ENCODE measurements around the gene CRYGB.
"Not testable (repeated sequence)": the region's sequence is repeated elsewhere in the genome, so short reads cannot be mapped to it uniquely, and the experiment has no call there.

The CRYGB gene

DNA sequence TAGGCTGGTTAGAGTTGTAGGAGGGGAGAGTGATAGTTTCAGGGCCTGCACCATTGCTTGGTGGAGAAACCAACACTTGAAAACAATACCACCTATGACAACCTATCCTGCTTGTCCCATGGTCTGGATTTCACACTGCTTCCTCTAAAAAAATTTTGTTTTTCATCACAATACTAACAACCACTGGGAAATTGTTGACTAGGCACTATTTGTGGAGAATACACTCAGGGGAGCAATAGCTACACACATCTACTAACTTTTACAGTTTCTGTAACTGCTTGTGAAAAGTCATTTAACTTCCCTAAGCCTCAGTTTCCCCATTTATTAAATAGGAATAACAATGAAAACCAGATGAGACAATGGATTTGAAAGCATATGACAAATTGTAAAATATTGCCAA is 4.1 kb upstream of the CRYGB start:
- no peak for DNase-seq (ENCODE audit: low read depth in 2 of 2)

DNA sequence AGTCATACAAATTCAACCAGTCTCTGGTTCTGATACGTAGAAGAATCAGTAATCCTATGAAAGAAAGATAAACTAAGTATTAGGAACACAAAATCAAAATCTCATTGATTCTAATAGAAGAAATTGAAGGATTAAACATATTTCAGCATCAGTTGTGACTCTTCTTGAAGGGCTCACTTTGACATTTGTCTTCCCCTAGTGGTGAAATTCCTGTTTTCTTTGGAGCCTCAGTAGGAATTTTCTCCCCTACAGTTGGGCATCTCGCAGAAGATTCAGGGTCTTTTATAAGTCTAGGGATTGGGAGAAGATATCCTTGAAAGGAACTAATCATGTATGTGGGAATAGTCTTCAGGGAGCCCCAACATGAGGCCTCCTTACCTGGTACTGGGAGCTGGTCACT is 2.8 kb upstream of the CRYGB start:
- no peak for DNase-seq (ENCODE audit: low read depth in 2 of 2)

DNA sequence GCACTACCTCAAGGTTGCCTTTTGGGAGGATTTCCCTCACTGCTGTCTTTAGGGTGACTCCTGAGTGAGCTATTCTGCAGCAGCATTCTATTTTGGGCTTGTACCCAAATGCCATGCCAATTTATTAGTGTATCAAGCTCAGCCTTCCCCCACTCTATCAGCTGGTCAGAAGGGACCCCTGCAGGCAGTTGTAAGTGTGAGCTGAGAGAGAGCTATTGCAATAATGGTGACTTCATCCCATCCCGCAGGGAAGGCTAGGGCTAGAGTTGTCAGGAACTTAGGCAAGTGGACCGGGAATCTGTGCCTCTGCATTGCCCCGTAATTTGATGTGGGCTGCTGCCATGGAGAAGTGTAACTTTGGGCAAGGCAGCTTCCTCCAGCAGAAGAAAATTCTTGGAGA is 1.8 kb upstream of the CRYGB start:
- DNase-seq (ENCODE audit: low read depth in 2 of 2): no peak

DNA sequence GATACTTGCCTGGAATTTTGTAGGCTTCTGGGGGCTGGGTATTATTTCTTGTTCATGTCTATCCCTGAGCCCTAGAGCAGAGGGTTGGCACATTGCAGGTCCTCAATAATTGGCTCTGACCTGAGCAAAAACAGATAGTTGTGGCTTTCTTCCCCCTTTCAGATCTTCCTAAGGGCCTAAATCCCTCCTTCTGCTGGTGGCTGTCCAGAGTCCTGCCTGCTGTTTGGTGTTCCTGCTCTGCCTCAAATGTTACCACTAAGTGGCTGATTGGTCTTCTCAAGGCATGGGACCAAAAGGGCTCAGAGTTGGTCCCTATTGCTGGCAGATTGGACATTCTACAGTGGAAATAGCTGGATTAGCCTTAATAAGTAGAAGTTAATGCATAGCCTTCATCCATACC is 1.1 kb upstream of the CRYGB start:
- DNase-seq (ENCODE audit: low read depth in 2 of 2): no peak

DNA sequence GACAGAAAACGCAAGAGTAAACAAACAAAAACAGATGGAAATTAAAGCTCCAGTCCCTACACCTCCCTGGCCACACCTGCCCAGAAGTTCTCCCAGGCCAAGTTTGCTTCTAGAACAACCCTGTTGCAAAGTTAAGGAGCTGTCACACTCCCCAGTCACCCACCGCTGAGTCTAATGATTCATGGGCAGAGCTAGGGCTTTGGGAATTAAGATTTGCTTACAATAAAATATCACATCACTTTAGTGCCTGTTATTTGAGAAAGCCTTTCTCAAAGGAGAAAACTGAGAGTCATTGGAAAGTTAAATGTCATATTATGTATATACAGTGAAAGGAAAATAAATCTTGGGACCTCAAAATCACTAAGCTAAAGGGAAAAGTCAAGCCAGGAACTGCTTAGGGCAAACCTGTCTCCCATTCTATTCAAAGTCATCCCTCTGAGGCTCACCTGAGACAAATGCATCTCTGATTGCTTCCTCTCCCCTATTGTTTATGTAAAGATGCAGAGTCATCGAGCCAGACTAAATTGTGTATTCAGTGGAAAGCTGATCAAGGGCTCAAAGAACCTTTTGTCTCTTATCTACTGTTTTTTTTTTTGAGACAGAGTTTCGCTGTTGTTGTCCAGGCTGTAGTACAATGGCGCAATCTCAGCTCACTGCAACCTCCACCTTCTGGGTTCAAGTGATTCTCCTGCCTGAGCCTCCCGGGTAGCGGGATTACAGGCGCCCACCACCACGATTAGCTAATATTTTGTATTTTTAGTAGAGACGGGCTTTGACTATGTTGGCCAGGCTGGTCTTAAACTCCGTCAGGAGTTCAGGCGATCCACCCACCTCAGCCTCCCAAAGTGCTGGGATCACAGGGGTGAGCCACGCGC is 2.8 kb downstream of the CRYGB start:
- DNase-seq (ENCODE audit: low read depth in 2 of 2): no peak

DNA sequence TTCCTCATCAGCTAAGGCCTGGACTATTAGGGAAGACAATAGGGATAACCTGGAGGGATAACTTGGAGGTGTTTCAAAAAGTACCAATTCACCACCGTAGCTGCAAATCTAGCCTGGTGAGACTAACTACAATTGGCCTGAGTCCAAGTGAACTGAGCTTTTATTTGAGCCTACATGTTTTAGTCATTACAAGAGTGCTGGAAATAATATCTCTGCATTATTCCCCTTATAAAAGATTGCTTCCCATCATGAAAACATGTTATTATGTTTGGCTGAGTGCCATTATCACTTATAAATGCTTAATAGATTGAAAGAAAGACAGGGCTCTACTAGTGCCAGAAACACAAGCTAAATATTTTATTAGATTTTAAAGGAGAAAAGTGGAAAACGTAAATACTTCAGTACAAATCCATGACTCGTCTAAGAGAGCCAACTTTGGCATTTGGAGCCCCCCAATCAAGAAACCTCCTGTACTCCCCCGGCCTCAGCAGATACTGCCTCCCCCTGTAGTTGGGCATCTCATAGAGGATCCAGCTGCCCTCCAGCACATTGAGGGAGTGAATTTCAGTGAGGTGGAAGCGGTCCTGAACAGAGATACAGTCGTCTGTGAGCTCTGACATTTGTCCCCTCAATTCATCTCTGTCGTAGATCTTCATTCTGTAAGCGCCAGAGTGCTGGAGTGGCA is 3.6 kb downstream of the CRYGB start:
- no peak for DNase-seq (ENCODE audit: low read depth in 2 of 2)

DNA sequence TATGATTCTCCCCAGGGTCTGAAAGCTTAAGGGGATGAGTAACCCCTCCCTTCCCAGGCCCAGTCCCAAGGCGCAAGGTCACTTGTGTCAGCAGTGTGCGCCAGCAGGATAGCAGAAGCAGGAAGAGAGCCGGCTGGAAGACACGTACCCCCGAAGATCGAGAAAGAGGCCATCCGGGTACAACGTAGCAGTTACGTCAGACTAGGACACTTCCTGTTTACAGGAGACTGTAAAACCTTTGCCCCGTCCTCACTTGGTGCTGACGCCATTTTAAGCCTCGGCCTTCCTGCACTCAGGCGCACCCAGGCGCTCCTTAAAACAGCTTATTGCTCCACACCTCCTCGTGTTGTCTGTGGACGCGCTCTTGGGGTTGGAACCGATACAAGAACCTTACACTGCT is 6.5 kb downstream of the CRYGB start:
- no peak for DNase-seq (ENCODE audit: low read depth in 2 of 2)

DNA sequence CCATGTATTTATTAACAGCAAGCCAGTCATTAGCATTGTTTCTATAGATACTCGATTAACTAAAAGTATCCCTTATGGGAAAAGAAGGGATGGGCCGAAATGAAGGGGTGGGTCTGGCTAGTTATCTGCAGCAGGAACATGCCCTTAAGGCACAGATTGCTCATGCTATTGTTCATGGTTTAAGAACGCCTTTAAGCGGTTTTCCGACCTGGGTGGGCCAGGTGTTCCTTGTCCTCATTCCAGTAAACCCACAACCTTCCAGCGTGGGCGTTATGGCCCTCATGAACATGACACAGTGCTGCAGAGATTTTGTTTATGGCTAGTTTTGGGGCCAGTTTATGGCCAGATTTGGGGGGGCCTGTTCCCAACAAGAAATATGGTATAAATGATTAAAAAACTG is 7.6 kb downstream of the CRYGB start:
- DNase-seq (ENCODE audit: low read depth in 2 of 2): not testable (repeated sequence)

DNA sequence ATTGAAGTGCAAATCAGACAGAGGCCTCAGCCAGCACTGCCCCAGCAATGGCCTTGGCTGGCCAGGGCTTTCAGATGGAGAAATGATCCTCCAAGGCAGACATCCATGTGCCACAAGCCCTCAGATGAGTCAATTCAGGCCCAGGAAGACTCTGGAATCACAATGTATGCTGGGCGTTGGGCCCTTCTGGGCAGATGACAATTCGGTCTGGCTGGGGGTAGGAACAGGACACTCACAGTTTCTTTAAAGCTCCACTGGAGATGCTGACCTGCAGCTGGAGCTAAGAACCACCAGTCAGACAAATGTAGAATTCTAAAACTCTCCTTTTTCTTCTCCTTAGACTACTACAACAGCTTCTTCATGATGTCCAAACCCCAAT is 9.3 kb downstream of the CRYGB start:
- no peak for DNase-seq (ENCODE audit: low read depth in 2 of 2)

DNA sequence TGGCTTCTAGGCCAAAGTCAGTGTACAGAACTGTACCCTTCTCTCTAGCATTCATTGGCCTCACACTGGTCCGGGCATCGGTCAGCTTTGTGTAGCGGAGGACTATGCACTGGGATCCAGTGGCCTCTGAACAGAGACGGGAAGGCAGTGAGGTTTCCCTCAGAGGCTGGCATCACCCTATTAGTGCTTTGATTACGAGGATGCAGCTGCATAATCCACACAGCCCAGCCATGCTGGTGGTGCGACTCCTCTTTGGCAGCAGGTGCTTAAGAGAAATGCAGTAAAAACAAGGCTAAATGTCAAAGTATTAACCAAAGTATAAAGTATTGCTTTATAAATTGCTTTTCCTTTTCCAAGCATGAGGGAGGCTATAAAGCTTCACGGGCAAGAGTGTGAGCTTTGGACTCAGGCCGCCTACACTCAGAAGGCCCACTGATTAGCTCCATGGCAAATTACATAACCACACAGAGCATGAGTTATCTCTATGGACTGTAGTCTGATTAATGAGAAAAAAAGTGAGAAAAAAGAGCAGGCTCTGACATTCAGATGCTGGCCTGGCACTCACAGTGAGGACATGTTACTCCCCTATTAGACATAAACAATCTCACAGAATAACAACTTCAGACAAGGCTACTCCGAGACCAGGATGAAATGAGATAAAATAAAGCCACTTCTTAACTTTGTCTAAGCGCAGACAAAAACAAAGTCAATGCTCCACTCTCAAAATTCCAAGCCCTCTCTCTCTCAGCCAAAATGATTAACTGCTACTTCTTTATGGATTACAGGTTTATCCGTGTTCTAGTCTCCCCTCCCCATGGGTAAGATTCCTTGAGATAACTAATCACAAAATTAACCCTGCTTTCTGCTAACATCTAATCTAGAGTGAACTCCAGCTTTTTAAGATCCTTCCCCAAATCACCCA is 9.9 kb downstream of the CRYGB start:
- DNase-seq (ENCODE audit: low read depth in 2 of 2): no peak

DNA sequence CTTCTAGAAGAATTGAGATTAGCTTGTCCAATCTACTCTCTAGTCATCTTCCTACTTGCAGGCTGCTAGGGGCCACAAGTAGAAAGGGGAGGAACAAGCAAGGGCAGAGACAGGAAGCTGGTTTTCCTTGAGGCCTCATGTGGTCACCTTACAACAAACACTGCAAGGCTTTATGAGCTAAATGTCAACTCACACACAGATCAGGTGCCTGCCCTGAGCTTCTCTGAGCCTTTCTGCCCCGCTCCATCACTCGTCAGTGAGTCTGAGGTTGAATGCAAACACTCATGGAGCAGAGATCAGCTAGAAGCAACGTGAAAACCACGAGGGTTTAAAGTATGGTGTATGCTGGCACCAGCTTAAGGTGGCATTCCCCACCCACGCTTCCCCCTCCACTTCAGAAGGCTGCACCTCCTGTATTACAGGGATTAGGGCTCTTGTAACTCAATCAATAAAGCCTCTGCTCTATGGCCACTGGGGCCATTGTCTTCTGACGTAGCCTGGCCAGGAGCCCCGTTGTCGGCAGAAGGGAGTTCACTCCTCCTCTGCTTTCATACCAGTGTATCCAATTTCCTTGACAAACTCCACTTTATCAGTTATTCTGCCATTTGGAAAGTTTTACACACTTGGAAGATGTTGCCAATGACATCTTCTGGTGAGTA is 10.9 kb downstream of the CRYGB start:
- DNase-seq (ENCODE audit: low read depth in 2 of 2): no peak

DNA sequence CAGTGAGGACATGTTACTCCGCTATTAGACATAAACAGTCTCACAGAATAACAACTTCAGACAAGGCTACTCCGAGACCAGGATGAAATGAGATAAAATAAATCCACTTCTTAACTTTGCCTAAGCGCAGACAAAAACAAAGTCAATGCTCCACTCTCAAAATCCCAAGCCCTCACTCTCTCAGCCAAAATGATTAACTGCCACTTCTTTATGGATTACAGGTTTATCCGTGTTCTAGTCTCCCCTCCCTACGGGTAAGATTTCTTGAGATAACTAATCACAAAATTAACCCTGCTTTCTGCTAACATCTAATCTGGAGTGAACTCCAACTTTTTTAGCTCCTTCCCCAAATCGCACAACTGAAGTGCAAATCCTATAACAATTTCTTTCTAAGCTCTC is 15.2 kb downstream of the CRYGB start:
- DNase-seq (ENCODE audit: low read depth in 2 of 2): no peak

DNA sequence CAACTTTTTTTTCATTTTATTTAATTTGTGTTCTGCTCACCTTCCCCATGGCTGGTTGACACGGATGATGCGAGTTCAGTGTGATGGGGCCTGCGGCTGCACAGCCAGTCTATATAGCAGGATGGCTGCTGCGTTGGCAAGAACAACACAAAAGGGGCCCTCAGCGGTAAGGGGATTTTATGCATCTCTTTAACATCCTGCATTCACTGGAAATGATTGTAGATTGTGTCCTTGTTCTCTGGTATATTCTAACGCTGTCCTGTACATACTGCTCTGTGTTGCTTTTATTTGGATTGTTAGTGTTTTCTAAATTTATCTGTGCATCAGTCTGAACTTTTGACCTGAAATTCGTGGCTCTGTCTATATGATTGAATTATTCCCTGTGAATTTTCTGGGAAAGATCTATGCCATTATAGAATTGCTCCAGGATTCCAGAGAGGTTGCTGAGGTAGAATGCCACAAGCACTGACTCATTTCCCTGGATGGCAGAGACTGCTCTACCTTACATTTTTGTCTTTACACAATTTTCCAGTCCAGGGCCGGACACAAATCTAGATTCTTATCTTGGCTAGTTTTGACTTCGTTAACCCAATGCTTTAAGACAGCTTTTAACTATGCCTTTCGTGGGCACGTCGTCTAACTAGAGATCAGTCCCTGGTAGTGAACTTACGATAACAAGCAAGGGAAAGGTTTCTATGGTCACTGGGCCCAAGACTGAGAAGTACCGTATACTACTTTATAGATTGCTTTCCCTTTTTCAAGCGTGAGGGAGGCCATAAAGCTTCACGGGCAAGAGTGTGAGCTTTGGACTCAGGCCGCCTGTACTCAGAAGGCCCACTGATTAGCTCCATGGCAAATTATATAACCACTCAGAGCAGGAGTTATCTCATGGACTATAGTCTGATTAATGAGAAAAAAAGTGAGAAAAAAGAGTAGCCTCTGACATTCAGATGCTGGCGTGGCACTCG is 15.9 kb downstream of the CRYGB start, which contains the start of gene CRYGC:
Gene CRYGC (minus strand): TSS at position 85 of the 968 bp plus-strand sequence. CDS start 36 bp downstream, at position 49.
- DNase-seq (ENCODE audit: low read depth in 2 of 2): no peak

DNA sequence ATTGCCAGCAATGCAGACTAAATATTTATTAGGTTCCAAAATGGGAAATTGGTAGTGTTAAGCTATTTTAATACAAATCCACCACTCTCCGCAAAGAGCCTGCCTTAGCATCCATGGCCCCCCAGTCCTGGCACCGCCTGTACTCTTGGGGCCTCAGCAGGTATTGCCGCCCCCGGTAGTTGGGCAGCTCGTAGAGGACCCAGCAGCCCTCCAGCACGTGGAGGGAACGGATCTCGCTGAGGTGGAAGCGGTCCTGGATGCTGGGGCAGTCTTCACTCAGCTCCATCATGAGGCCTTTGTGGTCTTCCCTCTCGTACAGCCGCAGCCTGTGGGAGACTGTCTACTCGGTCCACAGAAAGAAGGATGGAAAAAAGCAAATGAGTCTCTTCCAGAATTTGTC is 17.8 kb downstream of the CRYGB start:
- DNase-seq (ENCODE audit: low read depth in 2 of 2): no peak

DNA sequence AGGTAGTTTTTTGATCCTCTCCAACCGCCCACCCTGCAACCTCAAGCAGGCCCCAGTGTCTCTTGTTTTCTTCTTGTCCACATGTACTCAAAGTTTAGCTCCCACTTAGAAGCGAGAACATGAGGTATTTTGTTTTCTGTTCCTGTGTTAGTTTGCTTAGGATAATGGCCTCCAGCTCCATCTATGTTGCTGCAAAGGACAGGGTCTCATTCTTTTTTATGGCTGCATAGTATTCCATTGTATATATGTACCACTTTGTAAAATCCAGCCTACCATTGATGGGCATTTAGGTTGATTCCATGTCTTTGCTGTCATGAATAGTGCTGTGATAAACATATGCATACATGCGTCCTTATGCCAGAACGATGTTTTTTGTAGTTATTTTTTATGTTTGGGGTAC is 18.9 kb downstream of the CRYGB start:
- DNase-seq (ENCODE audit: low read depth in 2 of 2): no peak

DNA sequence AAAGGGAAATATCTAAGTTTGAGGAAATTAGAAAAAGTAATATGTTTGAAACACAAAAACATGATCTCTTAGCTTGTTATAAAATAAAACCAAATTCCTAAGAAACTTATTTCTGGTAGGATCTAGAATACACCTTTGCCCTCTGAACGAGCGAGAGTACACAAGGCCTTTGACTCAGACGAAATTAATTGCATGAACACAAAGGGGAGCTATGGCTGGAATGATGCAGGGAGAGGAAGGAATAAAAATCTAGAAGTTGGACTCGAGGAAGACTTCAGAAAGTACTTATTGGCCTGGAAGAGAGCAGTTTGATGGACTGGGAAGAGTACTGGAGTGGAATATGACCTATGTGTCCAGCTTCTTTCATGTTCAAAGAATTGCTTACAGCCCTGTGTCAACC is 20.7 kb downstream of the CRYGB start:
- no peak for DNase-seq (ENCODE audit: low read depth in 2 of 2)

DNA sequence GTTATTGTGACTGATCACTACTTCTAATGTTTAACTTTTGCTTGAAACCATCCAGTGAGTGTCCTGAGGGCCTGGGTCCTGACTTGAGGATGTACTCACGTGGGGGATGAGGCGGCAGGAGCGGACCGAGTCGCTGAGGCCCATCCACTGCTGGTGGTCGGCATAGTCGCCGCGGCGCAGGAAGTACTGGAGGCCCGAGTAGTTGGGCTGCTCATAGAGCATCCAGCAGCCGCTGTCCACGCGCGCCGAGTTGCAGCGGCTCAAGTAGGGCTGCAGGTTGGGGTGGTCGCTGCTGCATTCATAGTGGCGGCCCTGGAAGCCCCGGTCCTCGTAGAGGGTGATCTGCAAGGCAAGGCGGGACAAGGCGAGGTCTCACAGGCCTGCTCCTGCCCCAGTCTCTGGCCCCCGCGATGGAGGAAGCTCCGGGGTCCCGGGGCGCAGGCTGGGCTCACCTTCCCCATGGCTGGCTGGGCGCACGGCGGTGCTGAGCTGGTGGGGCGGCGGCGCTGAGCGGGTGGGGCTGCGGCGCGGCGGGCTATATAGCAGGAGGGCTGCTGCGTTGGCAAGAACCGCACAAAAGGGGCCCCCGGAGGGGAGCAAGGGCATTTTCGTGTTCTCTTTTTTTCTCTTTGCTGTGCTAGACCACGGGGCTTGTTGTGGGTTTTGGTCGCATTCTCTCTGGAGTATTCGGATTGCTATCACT is 21.8 kb downstream of the CRYGB start, which contains the start of gene CRYGD:
Gene CRYGD (minus strand): TSS at position 512 of the 703 bp plus-strand sequence. CDS start 51 bp downstream, at position 461.
- not testable (repeated sequence) for DNase-seq (ENCODE audit: low read depth in 2 of 2)

DNA sequence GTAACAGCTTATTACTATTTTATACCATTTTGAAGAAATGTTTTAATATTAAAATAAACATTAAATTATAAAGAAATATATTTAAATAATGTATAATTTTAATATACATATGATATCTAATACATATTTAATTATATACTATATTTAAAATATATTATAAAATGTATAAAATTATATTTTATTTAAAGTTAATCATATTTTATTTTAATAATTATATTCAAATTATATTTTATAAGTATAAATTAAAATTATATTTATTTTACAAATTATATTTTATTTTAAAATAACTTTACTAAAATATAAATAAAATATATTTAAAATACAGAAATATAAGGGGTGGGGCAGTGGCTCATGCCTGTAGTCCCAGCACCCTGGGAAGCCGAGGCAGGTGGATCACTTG is 23.7 kb downstream of the CRYGB start:
- DNase-seq (ENCODE audit: low read depth in 2 of 2): no peak

DNA sequence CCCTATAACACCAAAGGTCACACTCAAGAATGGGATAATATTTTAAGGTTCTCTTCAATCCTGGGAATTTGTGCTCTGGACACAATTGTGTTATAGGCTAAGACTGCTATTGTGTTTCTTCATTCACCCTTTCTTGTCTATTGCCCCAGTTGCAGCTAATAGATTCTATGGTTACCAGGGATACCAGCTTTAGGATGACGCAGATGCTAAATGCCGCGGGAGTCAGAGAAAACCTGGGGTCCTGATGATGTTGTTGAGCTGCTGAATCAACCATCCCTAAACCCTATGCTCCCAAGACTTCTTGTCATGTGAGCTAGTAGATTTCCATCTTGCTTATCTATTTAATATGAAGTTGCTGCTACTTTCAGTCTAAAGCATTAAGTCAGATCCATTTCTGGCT is 27.0 kb downstream of the CRYGB start:
- DNase-seq (ENCODE audit: low read depth in 2 of 2): no peak

DNA sequence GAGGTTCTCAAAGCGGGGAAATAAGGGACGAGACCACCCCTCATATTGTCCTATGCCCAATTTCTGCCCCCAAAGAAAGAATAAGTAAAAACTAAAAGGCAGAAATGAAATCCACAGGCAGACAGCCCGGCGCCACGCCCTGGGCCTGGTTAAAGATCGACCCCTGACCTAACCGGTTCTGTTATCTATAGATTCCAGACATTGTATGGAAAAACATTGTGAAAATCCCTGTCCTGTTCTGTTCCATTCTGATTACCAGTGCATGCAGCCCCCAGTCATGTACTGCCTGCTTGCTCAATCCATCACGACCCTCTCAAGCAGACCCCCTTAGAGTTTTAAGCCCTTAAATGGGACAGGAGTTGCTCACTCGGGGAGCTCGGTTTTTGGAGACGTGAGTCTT is 28.6 kb downstream of the CRYGB start:
- not testable (repeated sequence) for DNase-seq (ENCODE audit: low read depth in 2 of 2)
